ENCODE results near the gene ELOVL2.

The ELOVL2 gene

DNA sequence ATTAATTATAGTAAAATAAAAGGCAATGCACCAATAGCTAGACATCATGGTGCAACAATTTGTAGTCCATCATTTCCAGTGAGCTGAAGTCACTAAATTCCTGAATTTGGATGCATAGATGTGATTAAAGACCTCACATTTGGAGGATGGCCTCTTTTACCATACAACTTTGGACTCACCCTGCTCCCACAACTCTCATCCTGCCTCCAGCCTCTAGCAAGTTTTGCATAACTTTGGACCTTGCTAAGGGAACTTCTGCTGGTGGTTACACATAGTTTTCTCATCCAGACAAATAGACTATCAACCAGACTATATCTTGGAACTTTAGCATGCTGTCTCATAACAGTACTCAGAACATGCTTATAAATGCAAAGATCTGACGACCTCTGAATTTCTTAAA, 12.8 kb upstream of the ELOVL2 start:
- DNase-seq (ENCODE audit: low read depth), result no peak

GRCh38 chr6:11055127-11055627, 11.1 kb upstream of the ELOVL2 start:
- DNase-seq (ENCODE audit: low read depth), result no peak

DNA sequence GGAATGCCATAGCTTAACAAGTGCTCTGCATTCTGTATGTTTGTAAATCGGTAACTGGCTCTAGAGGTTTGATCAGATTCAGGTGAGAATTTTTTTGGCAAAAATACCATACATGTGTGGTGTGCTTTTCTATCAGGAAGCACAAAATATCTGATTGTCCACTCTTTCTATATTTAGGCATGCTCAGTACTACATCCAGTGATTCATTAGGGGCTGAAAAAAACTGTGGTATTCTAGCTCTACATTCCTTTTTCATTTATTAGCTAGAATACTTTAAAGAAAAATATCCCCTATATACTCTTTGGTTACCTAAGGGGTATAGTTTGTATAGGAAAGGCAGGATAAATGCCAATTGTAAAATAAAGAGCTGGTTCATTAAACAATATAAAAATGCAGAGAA, 10.6 kb upstream of the ELOVL2 start:
- no peak for DNase-seq (ENCODE audit: low read depth)

DNA sequence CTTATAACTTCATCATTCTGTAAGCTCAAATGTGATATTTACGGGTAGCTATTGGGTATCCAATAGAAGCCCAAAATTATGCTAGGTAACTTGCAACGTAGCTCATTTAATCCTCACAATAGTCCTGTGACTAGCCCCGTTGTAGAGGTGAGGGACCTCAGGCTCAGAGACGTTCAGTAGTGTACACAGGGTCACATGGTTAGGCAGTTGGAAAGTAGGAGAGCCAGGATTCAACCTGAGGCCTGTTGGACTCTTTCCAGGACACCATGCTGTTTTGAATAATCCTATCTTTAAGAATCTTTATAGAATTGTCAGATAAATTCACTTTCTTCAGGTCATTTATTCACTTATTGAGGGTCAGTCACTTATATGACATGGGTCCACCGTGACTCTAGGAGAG, 9.2 kb upstream of the ELOVL2 start:
- no peak for DNase-seq (ENCODE audit: low read depth)

GRCh38 chr6:11050731-11051130, 6.6 kb upstream of the ELOVL2 start:
- peak; percentile 31 for DNase-seq (ENCODE audit: low read depth)

DNA sequence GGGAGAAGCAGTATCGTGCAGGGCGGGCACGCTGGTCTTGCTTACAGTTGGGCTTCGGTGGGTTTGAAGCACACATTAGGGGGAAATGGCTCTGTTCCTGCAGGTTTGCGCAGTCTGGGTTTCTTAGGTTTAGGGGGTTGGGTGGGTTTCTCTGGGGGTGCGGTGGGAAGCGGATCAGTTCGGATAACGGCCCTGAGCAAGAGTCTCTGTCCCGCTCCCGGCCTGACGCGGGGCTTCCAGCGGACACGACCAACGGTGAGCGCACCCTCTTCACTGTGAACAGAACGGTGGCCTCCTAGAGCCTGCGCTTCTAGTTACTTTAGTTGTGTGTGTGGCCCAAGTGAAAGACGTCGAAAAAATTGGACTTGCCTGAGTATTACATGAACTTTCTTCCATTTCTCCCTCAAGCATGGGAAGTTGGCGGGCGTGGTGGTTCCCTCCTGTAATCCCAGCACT, 635 bp upstream of the ELOVL2 start:
- no peak for DNase-seq (ENCODE audit: low read depth)

DNA sequence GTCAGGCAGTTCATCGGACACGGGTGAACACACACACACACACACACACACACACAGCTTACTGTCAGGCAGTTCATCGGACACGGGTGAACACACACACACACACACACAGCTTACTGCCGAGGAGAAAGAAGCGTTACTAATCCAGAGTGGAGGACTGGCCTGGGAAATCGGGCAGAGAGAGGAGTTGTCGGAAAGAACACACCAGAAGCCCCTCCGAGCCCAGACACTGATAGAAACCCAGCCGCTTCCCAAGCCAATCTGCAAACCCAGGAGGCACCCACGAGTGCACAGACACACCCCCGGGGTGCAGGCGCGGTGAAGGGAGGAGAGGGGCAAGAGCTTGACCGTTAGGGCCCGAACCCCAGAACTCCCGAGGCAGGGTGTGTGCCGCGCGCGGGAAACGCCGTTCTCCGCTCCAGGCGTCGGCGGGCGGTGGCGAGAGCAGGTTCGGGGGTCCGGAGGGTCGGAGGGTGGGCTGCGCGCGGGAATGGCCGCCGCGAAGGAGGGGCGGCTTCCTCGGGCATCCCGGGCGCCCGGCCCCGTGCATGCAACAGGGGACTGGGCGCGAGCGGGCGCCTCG, 636 bp downstream of the ELOVL2 start:
- DNase-seq (ENCODE audit: low read depth), result peak; percentile 39

DNA sequence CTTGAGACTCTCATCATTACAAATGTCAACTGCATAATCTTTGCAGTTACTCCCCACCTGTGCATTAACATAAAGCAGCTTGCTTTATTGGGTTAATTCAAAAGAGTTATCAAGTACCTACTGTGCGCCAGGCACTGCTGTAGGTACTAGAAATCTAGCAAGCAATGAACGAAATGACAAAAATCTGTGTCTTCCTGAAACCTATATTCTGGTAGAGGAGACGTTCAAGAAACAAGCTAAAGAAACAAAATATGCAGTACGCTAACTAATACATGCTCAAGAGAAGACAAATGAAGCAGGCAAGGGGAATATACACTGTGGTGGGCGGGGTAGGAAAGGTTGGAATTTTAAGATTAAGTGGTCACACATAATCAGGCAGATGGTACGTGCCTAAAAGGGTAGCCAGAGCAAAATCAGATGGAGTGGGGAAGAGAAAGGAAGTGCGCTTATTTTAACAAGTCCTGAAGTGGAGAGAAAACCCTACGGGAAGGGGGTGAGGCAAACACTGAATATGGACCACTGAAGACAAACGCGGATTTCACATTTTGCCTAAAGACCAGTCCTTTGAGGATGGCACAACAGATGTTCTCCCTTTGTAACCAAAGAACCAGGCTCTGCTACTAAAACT, 1.2 kb downstream of the ELOVL2 start:
- DNase-seq (ENCODE audit: low read depth), result no peak

- DNase-seq (ENCODE audit: low read depth), result no peak
Measured at GRCh38 chr6:11042025-11042749, 1.9 kb downstream of the ELOVL2 start.

- no peak for DNase-seq (ENCODE audit: low read depth)
Measured at GRCh38 chr6:11040134-11040533, 4.0 kb downstream of the ELOVL2 start.

GRCh38 chr6:11039040-11039439, 5.1 kb downstream of the ELOVL2 start:
- no peak for DNase-seq (ENCODE audit: low read depth)

- DNase-seq (ENCODE audit: low read depth), result no peak
Measured at GRCh38 chr6:11036977-11037430, 7.1 kb downstream of the ELOVL2 start.

- no peak for DNase-seq (ENCODE audit: low read depth)
Measured at GRCh38 chr6:11036351-11036740, 7.8 kb downstream of the ELOVL2 start.

DNA sequence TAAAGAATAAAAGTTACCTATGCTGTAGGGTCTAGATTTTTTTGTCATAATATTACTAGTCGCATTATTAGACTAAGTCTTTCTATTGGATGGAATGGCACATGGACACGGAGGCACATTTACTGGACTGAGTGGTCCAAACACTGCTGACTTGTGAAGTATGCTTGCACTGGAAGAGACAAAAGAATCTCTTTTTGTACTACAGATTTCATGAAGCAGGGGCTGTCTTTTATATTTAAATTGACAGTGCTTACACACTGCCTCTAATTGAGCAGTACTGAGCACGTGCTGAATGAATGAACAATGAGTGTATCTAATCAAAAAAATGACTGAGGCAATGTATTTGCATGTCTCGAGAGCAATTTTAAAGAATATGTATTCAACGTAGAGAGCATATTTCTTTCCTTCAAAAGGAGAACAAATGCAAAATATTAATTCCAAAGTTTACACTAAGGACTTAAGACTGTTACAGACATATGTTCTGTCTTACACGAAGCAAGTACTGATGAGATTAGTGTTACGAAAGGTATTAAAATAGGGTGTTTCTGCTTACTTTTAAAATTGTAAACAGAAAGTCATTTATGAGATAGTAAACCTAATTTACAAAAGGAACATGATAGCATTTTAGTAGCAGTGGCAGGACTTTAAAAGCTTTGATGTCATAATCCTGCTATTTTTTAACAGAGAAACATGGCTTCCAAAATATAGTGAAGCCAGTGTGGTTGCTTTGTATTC, 8.3 kb downstream of the ELOVL2 start:
- no peak for DNase-seq (ENCODE audit: low read depth)

DNA sequence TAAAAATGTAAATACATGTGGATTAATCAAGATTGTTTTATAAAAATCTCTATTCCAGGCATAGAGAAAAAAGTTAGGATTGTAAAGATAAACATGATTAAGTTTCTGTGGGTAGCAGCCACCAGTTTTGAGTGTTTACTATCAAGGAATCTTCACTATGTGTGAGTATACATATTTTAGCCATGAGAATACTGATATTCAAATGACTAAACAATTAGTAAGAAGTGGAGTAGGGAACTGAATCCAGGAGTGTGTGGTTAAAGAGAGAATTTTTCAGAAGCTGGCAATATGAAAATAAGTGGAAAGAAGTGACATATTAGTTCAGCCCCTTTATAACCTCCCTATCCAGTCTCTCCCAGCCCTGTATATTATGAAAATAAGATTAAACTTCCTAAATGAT, 10.3 kb downstream of the ELOVL2 start:
- DNase-seq (ENCODE audit: low read depth), result peak; percentile 90

DNA sequence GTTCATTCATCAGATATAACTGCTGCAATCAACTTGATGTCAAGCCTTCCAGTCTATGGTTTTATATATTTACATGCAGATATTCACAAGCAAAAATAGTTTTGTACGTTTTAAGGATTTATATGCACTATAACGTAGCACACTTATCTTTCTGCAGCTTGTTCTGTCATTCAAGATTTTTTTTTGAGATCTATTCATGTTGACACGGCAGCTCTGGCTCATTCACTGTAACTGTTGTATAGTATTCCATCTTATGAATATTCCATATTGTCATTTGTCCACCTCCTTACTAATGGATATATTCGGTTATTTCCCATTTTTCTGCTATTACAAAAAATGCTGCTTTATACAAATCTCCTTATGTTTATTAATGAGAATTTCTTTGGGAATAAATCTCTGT, 13.2 kb downstream of the ELOVL2 start:
- no peak for DNase-seq (ENCODE audit: low read depth)

DNA sequence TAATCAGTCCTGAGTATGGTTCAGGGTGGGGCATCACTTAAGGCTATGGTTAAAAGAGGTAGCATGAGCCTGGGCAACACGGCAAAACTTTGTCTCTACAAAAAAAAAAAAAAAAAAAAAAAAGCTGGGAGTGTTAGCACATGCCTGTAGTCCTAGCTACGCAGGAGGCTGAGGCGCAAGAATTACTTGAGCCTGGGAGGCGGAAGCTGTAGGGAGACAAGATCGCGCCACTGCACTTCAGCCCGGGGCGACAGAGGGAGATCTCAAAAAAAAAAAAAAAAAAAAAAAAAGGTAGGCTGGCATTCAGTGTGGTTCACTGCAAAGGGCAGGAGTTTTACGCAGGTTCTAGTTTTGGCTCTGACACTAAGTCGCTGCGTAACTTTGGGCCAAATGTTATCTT, 15.1 kb downstream of the ELOVL2 start:
- DNase-seq (ENCODE audit: low read depth), result no peak

DNA sequence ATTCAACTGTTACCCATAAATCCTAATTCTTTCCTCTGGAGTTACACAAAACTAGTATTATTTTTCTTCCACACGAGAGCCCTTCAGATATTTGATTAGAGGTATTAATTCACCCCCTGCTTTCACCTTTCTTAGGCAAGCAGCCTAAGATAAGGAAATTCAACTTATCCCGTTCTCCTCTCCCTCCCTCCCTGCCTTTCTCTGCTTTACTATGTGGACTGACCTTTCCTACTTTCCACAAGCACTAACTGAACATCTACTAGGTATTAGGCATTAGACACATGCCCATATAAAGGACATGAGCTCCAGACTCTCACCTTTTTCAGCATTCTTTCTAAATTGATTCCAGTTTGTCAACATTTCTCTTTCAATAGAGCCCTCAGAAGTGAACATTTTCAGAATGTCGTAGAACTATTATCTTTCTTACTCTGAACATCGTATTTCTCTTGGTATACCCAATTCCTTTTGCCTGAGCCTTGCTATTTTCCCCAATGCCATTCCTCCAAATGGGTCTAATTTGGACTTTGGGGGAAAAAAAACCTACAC, 16.5 kb downstream of the ELOVL2 start:
- no peak for DNase-seq (ENCODE audit: low read depth)

- DNase-seq (ENCODE audit: low read depth), result no peak
Measured at GRCh38 chr6:11025921-11026635, 18.0 kb downstream of the ELOVL2 start.

DNA sequence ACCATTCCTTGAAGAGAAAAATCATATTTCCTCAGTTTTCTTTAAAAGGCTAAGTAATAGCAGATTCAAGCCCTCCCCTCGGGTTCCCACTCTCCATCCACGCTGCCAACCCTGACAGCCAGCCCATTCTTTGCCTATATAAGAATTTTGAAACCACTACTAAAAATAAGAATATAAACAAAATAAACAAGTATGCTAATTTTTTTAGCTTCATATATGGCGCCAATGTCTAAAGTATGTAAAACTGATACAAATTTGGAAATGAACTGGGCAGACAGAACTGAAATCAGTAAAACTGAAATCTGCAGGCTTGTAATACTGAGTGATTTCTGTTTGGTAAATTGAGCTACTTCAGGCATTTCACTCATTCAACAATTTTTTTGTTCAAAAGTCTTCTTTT, 19.0 kb downstream of the ELOVL2 start:
- DNase-seq (ENCODE audit: low read depth), result no peak

- DNase-seq (ENCODE audit: low read depth), result no peak
Measured at GRCh38 chr6:11023032-11023431, 21.1 kb downstream of the ELOVL2 start.

- DNase-seq (ENCODE audit: low read depth), result no peak
Measured at GRCh38 chr6:11021714-11022113, 22.4 kb downstream of the ELOVL2 start.
